ENCODE measurements around the gene BMPR1B.

- no peak for TF ChIP-seq ESRRB (CRISPR knock-in tag; IDR thresholded peaks at IDR 0.05; ENCODE audit: borderline replicate concordance)
- TF ChIP-seq ATF1 (CRISPR knock-in tag; IDR thresholded peaks at IDR 0.05) = no peak
- TF ChIP-seq ATF1 (tag; IDR thresholded peaks at IDR 0.05) = no peak
- TF ChIP-seq SFPQ (IDR thresholded peaks at IDR 0.05; ENCODE audit: low read depth, low read length) = no peak
- TF ChIP-seq DIDO1 (tag; IDR thresholded peaks at IDR 0.05; ENCODE audit: low read depth) = no peak
- TF ChIP-seq CTCF (IDR thresholded peaks at IDR 0.05 in 2 of 3, conservative IDR thresholded peaks at IDR 0.05 in 1 of 3; ENCODE audit: insufficient read depth in 2 of 3, low read depth in 1 of 3, low read length in 3 of 3) = no peak
Measured at GRCh38 chr4:94728056-94728766, 29.5 kb upstream of the BMPR1B start.
